ENCODE measurements around the gene PERM1.
A peak's percentile ranks its signal among the peaks of the same experiment; 100 is the strongest.
"Not testable (repeated sequence)": the region's sequence is repeated elsewhere in the genome, so short reads cannot be mapped to it uniquely, and the experiment has no call there.

Gene PERM1

GRCh38 chr1:997993-998744 lies 16.3 kb upstream of the PERM1 start:
- DNase-seq (ENCODE audit: low spot score): no peak

DNA sequence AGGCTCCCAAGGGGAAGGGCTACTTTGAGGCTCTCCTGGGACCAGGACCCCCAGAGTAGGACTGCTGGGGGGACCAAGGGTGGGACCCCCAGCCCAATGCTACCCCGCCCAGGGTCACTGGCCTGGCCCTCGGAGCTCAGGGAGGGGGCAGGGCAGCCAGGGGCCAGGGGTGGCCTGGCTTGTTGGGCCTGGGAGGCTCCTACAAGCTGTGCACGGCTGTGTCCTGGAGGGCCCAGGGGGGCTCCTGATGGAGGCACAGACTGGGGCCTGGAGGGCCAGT lies 15.8 kb upstream of the PERM1 start:
- no peak for DNase-seq (ENCODE audit: low spot score)

DNA sequence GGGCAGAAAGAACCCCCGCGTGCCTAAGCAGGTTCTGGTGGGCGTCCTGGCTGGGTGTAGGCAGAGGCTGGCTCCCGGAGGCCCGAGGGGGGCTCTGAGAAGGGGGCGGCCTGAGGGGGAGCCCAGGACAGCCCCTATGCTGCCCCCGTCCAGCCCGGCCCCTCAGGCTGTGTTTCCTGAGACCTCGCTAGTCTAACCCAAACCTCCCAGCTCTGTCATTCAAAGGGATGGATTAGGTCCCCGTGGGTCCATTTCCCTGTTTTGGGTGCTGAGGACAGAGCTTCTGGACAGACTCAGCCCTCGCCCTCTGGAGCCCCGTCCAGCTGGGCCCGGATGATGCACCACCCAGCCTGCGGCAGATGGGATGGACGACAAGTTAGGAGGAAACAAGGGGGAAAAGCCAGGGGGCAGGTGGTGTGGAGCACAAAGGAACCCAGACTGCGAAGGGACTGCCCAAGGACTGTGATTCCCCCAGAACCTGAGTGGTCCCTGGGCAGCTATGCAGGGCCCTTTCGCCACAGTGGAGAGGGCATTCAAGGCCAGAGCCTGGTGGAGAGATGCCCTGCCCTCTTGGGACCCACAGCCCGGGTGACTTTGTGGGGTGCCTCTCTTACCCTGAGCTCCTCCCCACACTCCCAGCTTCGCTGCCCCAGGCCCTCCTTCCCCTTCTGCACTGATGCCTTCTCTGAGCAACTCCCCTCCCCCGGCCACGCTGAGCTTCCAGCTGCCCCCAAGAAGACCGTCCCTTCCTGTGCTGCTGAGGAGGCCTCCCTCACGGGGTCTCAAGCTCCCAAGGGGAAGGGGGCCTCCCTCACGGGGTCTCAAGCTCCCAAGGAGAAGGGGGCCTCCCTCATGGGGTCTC lies 15.2 kb upstream of the PERM1 start:
- no peak for DNase-seq (ENCODE audit: low spot score)

GRCh38 chr1:995665-996633 lies 14.1 kb upstream of the PERM1 start:
- DNase-seq (ENCODE audit: low spot score): no peak

GRCh38 chr1:994546-994945 lies 12.7 kb upstream of the PERM1 start:
- not testable (repeated sequence) for DNase-seq (ENCODE audit: low spot score)

DNA sequence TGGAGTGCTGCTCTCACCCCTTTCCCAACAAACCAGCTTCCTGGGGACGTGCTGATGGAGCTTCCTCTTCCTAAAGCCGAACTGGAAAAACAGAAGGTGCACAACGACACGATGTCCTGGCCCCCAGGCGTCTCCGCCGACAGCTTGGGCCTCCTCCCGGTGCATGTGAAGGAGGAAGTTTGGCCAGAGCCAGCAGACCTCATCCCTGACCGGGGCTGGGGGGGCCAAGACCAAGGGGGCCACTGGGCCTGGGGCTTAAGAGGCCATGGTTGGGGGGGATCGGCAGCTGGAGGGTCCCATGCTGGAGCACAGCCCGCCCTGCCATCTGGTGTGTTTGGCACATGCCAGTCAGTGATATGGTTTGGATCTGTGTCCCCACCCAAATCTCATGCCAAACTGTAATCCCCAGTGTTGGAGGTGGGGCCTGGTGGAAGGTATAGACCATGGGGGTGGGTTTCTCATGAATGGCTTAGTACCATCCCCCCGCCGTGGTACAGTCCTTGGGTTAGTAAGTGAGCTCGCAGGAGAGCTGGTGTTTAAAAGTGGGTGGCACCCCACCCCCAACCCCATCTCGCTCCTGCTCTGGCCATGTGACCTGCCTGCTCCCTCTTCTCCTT lies 11.6 kb upstream of the PERM1 start:
- DNase-seq (ENCODE audit: low spot score): no peak

- no peak for DNase-seq (ENCODE audit: low spot score)
These were observed 10.5 kb upstream of the PERM1 start for GRCh38 chr1:992362-992761.

- DNase-seq (ENCODE audit: low spot score): no peak
These were observed 10.0 kb upstream of the PERM1 start for GRCh38 chr1:991895-992294.

DNA sequence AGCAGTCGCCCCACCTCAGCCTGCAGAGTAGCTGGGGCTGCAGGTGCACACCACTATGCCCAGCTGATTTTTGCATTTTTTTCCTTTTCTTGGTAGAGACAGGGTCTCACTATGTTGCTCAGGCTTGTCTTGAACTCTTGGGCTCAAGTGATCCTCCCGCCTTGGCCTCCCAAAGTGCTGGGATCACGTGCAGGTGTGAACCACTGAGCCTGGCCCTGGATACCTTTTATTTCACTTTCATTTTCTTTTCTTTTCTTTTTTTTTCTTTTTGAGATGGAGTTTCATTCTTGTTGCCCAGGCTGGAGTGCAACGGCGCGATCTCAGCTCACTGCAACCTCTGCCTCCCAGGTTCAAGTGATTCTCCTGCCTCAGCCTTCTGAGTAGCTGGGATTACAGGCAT lies 9.4 kb upstream of the PERM1 start:
- not testable (repeated sequence) for DNase-seq (ENCODE audit: low spot score)

GRCh38 chr1:988061-988460 lies 6.2 kb upstream of the PERM1 start:
- not testable (repeated sequence) for DNase-seq (ENCODE audit: low spot score)

GRCh38 chr1:985126-985525 lies 3.2 kb upstream of the PERM1 start:
- no peak for DNase-seq (ENCODE audit: low spot score)

- DNase-seq (ENCODE audit: low spot score): no peak
These were observed 2.6 kb upstream of the PERM1 start for GRCh38 chr1:984476-984814.

GRCh38 chr1:983798-984475 lies 2.0 kb upstream of the PERM1 start:
- DNase-seq (ENCODE audit: low spot score): peak; percentile 88

DNA sequence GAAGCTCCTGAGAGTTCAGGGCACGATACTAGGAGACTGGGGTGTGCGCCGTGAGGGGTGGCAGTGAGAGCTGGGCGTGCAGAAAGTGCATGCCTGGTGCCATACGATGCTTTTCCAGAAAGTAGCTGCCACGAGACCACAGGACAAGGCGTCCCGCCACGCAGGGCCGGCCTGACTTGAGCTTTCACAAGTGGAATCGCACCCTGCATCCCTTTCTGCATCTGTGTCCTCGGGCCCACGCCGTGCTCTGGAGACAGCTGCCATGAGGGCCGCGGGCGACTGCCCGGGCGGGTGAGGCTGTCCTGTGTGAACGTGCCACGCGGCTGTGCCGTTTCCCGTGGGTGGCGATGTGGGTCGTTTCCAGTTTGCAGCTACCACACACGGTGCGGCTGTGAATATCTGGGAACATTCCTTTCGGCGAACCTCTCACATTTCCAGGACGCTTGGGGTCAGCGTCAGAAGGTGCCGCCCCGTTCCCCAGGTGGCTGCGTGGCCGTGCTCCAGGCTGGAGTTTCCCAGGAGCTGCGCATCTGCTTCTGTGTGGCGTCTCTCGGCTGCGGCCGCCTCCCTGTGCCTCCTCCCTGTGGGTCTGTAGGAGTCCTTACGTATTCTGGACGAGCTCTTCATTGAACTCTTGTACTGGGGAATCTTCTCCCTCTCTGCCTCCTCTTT lies 1.0 kb upstream of the PERM1 start:
- DNase-seq (ENCODE audit: low spot score): no peak

DNA sequence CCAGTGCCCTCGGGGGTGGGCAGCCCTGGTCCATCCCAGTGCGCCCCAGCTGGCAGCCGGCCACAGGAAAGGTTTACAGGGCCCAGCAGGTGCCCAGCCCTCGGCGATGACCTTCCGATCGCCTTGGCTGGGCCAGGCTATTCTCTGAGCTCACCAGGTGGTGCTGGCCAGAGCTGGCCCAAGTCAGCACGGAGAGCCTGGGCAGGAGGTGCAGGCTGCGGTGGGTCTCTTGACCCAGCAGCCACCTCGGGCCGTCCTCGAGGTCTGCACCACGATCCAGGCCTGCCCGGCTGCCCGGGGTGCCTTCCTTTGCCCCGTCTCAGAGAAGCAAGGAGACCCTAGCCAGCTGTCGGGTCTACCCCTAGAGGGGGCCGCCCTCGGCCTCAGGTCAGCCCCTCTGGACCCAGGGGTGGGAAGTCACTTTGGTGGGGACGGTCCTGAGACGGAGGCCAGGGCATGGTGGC lies 370 bp downstream of the PERM1 start:
- DNase-seq (ENCODE audit: low spot score): no peak

- no peak for DNase-seq (ENCODE audit: low spot score)
These were observed 1.1 kb downstream of the PERM1 start for GRCh38 chr1:980602-981395.

- DNase-seq (ENCODE audit: low spot score): no peak
These were observed 1.7 kb downstream of the PERM1 start for GRCh38 chr1:980137-980571.

DNA sequence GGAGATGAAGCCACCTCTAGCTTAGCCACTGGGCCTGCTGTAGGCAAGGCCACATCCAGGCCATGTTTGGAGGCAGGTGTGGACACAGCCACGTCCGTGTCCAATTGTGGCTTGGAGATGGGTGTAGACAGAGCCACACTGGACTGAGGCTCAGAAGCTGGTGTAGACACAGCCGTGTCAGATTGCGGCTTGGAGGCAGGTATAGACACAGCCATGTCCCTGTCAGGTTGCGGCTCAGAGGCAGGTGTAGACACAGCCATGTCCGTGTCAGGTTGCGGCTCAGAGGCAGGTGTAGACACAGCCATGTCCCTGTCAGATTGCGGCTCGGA lies 2.2 kb downstream of the PERM1 start:
- DNase-seq (ENCODE audit: low spot score): no peak

GRCh38 chr1:978835-979743 lies 2.8 kb downstream of the PERM1 start:
- DNase-seq (ENCODE audit: low spot score): no peak
